Subcutaneous adipose tissue (tissue), 4 donors: Measurements from ENCODE around the gene YIF1B. TPM values are rescaled to one million over a fixed set of nuclear protein-coding genes. Genes with fewer than 3 reads are reported as not detected.

Experiments used
- CTCF ChIP-seq: fragments of 450-650 bp; IDR thresholded peaks from one replicate; pipeline ENCODE4 v1.5.1; 2016; ENCODE audit warnings: low read depth, mild to moderate bottlenecking, control low read depth, antibody characterized with exemption, moderate library complexity
- total RNA-seq, 4 donors: library from RNA; depleted of rRNA; stranded (reverse); fragments of >200 nt; gene quantifications; one replicate each; pipeline ENCODE4 v1.1.0, GENCODE V29; 2016

YIF1B gene
- total RNA-seq, 4 donors from 2014 or later = 14.5 to 28.7 (median 19.5) TPM

GRCh38 chr19:38307076-38307475, 8.7 kb downstream of the YIF1B start:
- TF ChIP-seq CTCF = no peak

DNA sequence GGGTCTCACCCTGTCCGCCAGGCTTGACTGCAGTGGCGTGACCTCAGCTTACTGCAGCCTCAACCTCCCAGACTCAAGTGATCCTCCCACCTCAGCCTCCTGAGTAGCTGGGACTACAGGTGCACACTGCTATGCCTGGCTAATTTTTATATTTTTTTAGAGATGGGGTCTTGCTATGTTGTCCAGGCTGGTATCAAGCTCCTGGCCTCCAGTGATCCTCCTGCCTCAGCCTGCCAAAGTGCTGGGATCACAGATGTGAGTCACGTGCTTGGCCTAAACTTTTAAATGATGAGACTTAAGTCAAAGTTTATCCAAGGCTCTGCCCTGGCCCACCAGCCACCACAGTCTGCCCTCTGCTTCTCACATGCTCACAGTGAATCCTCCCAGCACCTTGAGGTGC, 9.5 kb downstream of the YIF1B start:
- TF ChIP-seq CTCF = no peak

- TF ChIP-seq CTCF = no peak
These were observed 10.8 kb downstream of the YIF1B start for GRCh38 chr19:38304866-38305429.

DNA sequence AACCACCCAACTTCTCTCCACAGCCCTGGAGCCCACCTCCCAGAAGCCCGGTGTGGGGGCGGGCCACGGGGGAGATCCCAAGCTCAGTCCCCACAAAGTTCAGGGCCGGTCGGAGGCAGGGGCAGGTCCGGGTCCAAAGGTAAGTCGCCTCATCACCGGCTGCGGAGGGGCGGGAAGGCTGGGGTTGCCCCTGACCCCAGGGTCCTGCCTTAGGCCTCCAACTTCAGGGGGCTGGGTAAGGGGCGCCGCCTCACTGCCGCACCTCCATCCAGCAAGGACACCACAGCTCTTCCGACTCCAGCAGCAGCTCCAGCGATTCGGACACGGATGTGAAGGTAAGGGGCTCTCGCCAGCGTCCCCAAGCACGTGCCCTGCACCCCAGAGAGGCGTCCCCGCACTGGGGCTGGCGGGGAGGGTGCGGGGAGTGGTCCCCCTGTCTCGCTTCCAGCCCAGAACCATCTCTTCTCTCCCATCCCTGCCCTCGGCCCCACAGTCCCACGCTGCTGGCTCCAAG, 11.3 kb downstream of the YIF1B start:
- no peak for TF ChIP-seq CTCF

DNA sequence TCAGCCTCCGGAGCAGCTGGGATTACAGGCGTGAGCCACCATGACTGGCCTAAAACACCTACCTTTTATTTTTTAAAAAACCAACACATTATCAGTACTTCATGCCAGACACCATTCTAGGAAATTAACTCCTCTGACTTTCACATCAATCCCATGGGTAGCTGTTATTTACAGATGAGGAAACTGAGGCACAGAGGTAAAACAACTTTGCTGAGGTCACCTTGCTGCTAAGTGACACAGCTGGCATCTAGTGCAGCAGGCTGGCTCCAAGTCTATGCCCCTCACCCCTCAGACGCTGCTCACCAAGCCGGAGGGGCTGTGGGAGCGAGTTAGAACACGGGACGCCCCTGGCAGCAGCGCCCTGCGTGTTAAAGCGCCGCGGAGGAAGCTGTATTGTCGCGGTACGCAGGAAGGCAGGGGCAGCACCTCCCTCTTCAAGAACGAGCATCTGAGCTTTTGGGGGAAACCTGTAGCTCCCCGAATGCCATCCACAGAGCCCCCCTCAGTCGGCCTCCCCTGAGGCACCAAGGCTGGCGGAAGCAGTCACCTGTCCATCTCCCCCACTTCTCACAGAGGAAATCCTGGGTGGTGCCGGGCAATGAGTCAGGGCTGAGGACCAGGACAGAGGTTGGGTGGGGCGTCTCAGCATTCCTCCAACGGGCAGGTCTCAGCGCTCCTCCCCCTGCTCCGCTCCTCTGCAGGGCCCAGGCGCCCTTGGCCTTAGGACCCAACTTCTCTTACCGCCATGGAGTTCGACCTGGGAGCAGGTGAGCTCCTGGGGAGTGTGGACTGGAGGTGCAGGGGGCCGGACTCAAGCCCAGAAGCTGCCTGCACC, 12.0 kb downstream of the YIF1B start, which contains the start of gene C19orf33:
TSS of gene C19orf33 (plus strand) at position 735 of the 835 bp plus-strand sequence. CDS start at position 746, 11 bp downstream.
- no peak for TF ChIP-seq CTCF

DNA sequence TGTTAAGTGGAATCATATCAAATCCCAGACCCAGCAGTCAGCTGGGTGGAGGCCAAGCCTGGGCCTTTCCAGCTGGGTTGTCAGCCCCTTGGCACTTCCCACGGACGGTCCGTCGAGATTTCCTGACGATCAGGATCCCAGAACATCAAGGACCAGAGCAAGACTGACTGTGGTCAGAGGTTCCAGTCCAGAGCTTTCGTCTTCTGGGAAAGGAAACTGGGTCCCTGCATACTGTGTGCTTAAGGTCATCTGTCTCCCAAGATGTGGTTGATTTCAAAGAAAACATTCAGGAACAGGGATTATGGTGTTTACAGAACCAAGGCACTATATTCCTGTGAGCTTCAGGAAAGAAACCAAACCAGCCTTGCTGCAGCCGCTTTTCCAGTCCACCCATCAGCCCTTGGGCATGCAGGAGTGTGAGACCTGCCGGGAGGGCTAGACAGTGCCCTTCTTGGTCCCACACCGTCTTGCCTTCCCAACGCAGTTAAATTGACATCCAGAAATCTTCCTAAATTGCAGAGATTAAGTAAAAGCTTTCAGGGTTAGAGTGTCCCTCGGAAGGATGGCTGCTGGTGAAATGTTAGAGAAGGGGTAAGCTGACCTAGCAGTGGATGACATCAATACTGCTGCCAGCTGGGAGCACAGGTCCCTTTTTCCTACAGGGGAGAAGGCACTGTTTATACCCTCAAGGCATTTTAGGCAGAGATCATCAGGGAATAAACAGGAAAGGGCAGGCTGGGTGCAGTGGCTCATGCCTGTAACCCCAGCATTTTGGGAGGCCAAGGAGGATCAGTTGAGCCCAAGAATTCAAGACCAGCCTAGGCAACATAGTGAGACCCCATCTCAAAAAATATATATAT, 16.7 kb downstream of the YIF1B start:
- TF ChIP-seq CTCF = no peak
